Activated CD4-positive, alpha-beta T cell treated with anti-CD3 and anti-CD28 coated beads, Interleukin-2, amount 10 ng/mL, durations not matched to agents 24 days and 14 days (primary cell): Measurements from ENCODE around the gene MEAK7. TPM values are rescaled to one million over a fixed set of nuclear protein-coding genes. Genes with fewer than 3 reads are reported as not detected.

Source experiments
- DNase-seq: peaks from one replicate; pipeline ENCODE4 v3.0.0; 2022
- H3K27ac Mint-ChIP-seq: one replicate; pipeline ENCODE4 v1.8.0; 2022; ENCODE audit warnings: mild to moderate bottlenecking, mixed read lengths
- H3K27me3 Mint-ChIP-seq: one replicate; pipeline ENCODE4 v1.8.0; 2022; ENCODE audit warnings: mixed read lengths
- H3K36me3 Mint-ChIP-seq: one replicate; pipeline ENCODE4 v1.8.0; 2022; ENCODE audit warnings: low read depth, mild to moderate bottlenecking, mixed read lengths
- H3K4me1 Mint-ChIP-seq: one replicate; pipeline ENCODE4 v1.8.0; 2021; ENCODE audit warnings: mixed read lengths
- H3K4me3 Mint-ChIP-seq: one replicate; pipeline ENCODE4 v1.8.0; 2022; ENCODE audit warnings: mild to moderate bottlenecking, moderate library complexity, mixed read lengths
- H3K9me3 Mint-ChIP-seq: one replicate; pipeline ENCODE4 v1.8.0; 2021; ENCODE audit warnings: mixed read lengths
- intact Hi-C: fragments of 100-400 bp; cut with micrococcal nuclease; formaldehyde crosslinking; loops from one replicate; pipeline ENCODE4 v1.15.1; 2023
- total RNA-seq: library from RNA; stranded (reverse); gene quantifications from 2 replicates; pipeline ENCODE4 v1.2.3, GENCODE V29; 2022

Gene MEAK7
- total RNA-seq, 1 donor from 2014 or later = 12.5 TPM

- no peak for DNase-seq
- Mint-ChIP-seq H3K4me3 (no peak overlapping the region), H3K4me1 (peaks cover 4% of the 10 kb centered on the region), H3K27ac (no peak overlapping the region), H3K36me3 (peaks cover 34% of the 10 kb centered on the region), H3K9me3 (no peaks in the 10 kb centered on the region), H3K27me3 (no peaks in the 10 kb centered on the region)
- intact Hi-C loops = loop anchor here (2.0 kb wide), 1 partner anchor 209 kb away; no protein-coding TSS in a partner anchor
Measured at GRCh38 chr16:84485255-84486010, 19.0 kb downstream of the MEAK7 start.

GRCh38 chr16:84484579-84485254, 19.7 kb downstream of the MEAK7 start:
- H3K9me3 Mint-ChIP-seq = no peaks in the 10 kb centered on the region
- intact Hi-C loops = loop anchor here (2.0 kb wide), 1 partner anchor 208 kb away; no protein-coding TSS in a partner anchor
- H3K36me3 Mint-ChIP-seq = peaks cover 30% of the 10 kb centered on the region
- peak; percentile 68 for DNase-seq
- peaks cover 2% of the 10 kb centered on the region for H3K4me1 Mint-ChIP-seq
- H3K27ac Mint-ChIP-seq = no peak overlapping the region
- H3K27me3 Mint-ChIP-seq = no peaks in the 10 kb centered on the region
- no peak overlapping the region for H3K4me3 Mint-ChIP-seq

GRCh38 chr16:84483882-84484565, 20.4 kb downstream of the MEAK7 start:
- Mint-ChIP-seq H3K27ac (no peak overlapping the region), H3K4me3 (no peak overlapping the region), H3K9me3 (no peaks in the 10 kb centered on the region), H3K4me1 (no peaks in the 10 kb centered on the region), H3K36me3 (peaks cover 30% of the 10 kb centered on the region), H3K27me3 (no peaks in the 10 kb centered on the region)
- intact Hi-C loops = loop anchor here (2.0 kb wide), 1 partner anchor 207 kb away; no protein-coding TSS in a partner anchor
- DNase-seq = no peak

GRCh38 chr16:84482951-84483881, 21.2 kb downstream of the MEAK7 start:
- Mint-ChIP-seq H3K27ac (no peak overlapping the region), H3K4me3 (no peak overlapping the region), H3K9me3 (no peaks in the 10 kb centered on the region), H3K4me1 (peaks cover 4% of the 10 kb centered on the region), H3K36me3 (peaks cover 32% of the 10 kb centered on the region), H3K27me3 (no peaks in the 10 kb centered on the region)
- DNase-seq = no peak
- intact Hi-C loops = no loop called here

DNA sequence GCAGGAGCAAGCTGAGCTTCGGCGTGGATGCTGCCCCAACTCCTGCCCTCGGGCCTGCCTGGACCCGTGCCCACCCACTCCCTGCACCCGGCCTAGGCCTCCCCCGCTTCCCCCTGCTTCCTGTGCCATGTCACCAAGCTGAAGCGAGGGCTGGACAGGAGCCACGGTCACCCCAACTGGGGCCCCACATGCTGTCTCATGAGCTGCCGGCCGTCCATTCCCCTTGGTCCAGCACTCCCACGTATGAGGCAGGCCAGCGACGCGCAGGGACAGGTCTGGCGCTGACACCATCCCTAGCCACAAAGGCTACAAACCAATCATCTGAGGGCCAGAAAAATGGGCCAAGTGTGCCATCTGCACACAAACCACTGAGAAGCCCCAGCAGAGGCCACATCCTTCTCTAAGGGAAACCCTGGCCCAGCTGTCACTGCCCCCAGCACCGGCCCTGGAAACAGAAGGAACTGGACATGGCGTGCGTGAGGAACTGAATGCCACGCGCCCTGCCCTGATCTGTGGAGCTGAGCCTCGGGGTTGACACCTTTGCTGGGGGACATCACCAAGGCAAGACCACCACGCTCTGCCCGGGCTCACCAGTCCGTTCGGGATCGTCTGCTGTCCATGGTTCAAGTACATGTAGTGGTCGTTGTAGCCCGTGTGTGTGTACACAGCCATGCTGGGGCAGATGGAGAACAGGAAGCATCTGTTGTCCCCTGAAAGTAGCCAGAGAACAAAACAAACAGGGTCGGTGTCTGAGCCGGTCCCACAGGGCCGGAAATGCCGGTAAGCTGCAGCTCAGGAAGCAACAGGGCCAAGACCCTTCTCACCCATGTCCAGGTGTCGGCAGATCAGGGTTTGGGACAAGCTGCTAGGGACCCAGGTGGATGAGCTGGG, 22.2 kb downstream of the MEAK7 start:
- peaks cover 5% of the 10 kb centered on the region for H3K4me1 Mint-ChIP-seq
- no peak for DNase-seq
- no peaks in the 10 kb centered on the region for H3K27me3 Mint-ChIP-seq
- H3K9me3 Mint-ChIP-seq = no peaks in the 10 kb centered on the region
- H3K4me3 Mint-ChIP-seq = no peak overlapping the region
- H3K36me3 Mint-ChIP-seq = peaks cover 35% of the 10 kb centered on the region
- intact Hi-C loops = no loop called here
- H3K27ac Mint-ChIP-seq = no peak overlapping the region

GRCh38 chr16:84481051-84481735, 23.3 kb downstream of the MEAK7 start:
- intact Hi-C loops = no loop called here
- H3K9me3 Mint-ChIP-seq = no peaks in the 10 kb centered on the region
- peaks cover 35% of the 10 kb centered on the region for H3K36me3 Mint-ChIP-seq
- H3K27ac Mint-ChIP-seq = no peak overlapping the region
- H3K27me3 Mint-ChIP-seq = no peaks in the 10 kb centered on the region
- H3K4me3 Mint-ChIP-seq = no peak overlapping the region
- DNase-seq = no peak
- H3K4me1 Mint-ChIP-seq = peaks cover 5% of the 10 kb centered on the region

DNA sequence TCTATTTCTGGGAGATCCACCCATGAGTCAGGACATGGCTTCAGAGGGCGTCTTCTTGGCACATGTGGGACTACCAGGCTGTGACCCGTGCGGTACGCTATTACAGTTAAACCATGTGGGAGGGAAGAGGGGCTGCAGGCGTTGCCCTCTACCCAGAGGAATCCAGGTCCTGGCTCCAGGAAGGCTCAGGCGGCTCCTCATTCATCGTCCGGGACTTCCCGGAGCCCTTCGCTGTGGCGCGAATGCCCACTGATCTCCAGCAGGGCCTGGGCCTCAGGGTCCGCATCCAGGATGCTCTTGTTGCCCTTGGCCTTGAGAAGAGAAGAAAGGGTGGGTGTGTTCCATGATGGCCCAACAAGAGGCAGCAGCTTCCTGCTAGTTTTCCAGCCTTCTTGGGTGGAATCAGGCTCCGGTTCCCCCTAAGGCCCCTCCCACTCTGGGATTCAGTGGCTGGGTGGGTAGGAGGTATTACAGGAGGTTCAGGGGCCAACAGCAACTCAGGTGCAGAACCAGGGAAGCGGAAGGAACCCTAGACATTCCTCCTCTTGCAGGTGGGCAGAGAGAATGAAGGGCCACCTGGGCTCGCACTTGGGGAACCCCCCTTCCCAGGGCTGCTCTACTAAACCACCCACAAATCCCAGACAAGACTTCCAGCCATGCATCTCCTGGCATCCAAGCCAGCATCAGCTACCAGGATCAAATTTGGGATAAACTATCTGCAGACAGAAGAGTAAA, 24.6 kb downstream of the MEAK7 start:
- Mint-ChIP-seq H3K36me3 (peaks cover 37% of the 10 kb centered on the region), H3K27me3 (no peaks in the 10 kb centered on the region), H3K27ac (no peak overlapping the region), H3K4me3 (no peak overlapping the region), H3K4me1 (peaks cover 12% of the 10 kb centered on the region), H3K9me3 (no peaks in the 10 kb centered on the region)
- DNase-seq = no peak
- intact Hi-C loops = no loop called here

DNA sequence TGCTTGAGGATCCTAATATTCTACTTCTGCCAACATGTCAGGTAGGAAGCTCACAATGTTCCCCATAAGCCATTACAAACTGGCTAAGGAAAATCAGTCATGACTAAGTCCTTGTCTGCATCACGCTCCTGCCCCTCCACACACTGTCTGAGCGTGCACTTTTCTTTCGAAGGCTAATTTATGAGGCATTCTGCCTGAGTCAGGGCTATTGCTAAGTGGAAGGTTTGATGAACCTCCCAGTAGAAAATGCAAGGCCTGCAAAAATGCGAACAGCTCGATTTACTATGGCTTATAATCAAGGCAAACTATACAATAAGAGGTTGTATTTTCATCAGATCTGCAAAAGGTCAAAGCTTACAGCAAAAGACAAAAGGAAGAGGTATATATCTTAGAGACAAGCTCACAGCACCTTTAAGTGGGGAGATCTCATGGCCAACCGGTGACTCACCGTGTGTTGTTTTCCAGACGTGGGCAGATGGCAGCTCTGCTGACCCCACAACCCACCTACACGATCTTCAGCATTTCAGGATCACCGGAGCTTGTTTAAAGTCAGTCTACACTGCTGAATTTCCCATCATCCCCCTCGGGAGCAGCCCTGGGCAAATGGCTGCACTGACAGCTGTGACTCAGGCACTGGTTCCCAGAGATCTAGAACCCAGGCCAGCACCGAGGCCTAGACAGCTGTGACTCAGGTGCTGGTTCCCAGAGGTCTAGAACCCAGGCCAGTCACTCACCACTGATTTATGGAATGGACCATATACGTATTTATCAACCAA, 26.1 kb downstream of the MEAK7 start:
- peaks cover 43% of the 10 kb centered on the region for H3K36me3 Mint-ChIP-seq
- no peak overlapping the region for H3K27ac Mint-ChIP-seq
- no peak overlapping the region for H3K4me3 Mint-ChIP-seq
- peaks cover 7% of the 10 kb centered on the region for H3K9me3 Mint-ChIP-seq
- no peaks in the 10 kb centered on the region for H3K27me3 Mint-ChIP-seq
- no peak for DNase-seq
- H3K4me1 Mint-ChIP-seq = peaks cover 12% of the 10 kb centered on the region
- intact Hi-C loops = no loop called here

- DNase-seq = no peak
- no peak overlapping the region for H3K4me3 Mint-ChIP-seq
- peaks cover 12% of the 10 kb centered on the region for H3K4me1 Mint-ChIP-seq
- no peak overlapping the region for H3K27ac Mint-ChIP-seq
- H3K36me3 Mint-ChIP-seq = peaks cover 50% of the 10 kb centered on the region
- no peaks in the 10 kb centered on the region for H3K27me3 Mint-ChIP-seq
- H3K9me3 Mint-ChIP-seq = peaks cover 14% of the 10 kb centered on the region
- intact Hi-C loops = no loop called here
Measured at GRCh38 chr16:84477661-84478060, 26.8 kb downstream of the MEAK7 start.

DNA sequence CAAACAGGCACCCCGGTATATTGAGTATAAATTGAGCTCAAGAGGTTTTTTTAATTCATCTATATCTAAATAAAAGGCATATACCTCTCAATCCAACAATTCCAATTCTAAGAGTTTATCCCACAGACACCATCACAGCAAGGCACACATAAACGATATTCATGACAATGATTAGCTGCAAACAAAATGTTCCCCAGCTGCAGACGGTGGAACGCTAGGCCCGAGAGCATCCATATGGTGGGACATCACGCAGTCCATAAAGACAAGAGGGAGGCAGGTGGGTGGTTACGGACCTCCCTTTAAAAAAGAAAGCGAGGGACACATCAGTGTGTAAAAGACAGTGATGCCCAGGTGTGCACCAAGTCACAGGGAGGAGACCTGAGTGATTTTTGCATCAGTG, 28.1 kb downstream of the MEAK7 start:
- Mint-ChIP-seq H3K9me3 (peaks cover 22% of the 10 kb centered on the region), H3K27ac (no peak overlapping the region), H3K4me3 (no peak overlapping the region), H3K27me3 (no peaks in the 10 kb centered on the region), H3K36me3 (peaks cover 56% of the 10 kb centered on the region), H3K4me1 (peaks cover 12% of the 10 kb centered on the region)
- no peak for DNase-seq
- intact Hi-C loops = no loop called here

GRCh38 chr16:84475643-84476240, 28.7 kb downstream of the MEAK7 start:
- Mint-ChIP-seq H3K36me3 (peaks cover 62% of the 10 kb centered on the region), H3K27me3 (no peaks in the 10 kb centered on the region), H3K4me3 (no peak overlapping the region), H3K27ac (peak overlapping the region; percentile 29), H3K4me1 (peaks cover 12% of the 10 kb centered on the region), H3K9me3 (peaks cover 22% of the 10 kb centered on the region)
- intact Hi-C loops = no loop called here
- peak; percentile 63 for DNase-seq
